ENCODE data around the gene PAFAH2. TPM values are rescaled to one million over a fixed set of nuclear protein-coding genes. Genes with fewer than 3 reads are reported as not detected.

Gene PAFAH2
- total RNA-seq, 1 experiment from 2014 or later: 12.4 TPM

GRCh38 chr1:26031611-26032220, 33.9 kb upstream of the PAFAH2 start:
- H2AK5ac ChIP-seq (ENCODE audit: insufficient read length, low read length): no peak overlapping the region
- no peak overlapping the region for H3K14ac ChIP-seq (ENCODE audit: insufficient read depth, low read length)
- no peak overlapping the region for H2AFZ ChIP-seq (ENCODE audit: low read length)
- H3K9me3 ChIP-seq (ENCODE audit: control insufficient read depth, low read depth, low read length): no peaks in the 10 kb centered on the region
- H3K79me1 ChIP-seq (ENCODE audit: insufficient read depth, low read depth, low read length, poor library complexity, severe bottlenecking): no peaks in the 10 kb centered on the region
- no peak overlapping the region for H2BK5ac ChIP-seq (ENCODE audit: insufficient read length, low read length)
- peaks cover 4% of the 10 kb centered on the region; the same call in 1 of the 2 replicates for H3K27me3 ChIP-seq (ENCODE audit: insufficient read depth, low read length)
- no peak overlapping the region for H3K4me2 ChIP-seq (ENCODE audit: insufficient read depth, insufficient read length, low read length)
- no peak overlapping the region for H2BK120ac ChIP-seq (ENCODE audit: low read depth, low read length, poor library complexity, severe bottlenecking)
- H3K4me1 ChIP-seq (ENCODE audit: insufficient read depth, low read length): no peaks in the 10 kb centered on the region; the same call in 1 of the 2 replicates
- H3K23ac ChIP-seq (ENCODE audit: insufficient read length, low read depth, low read length): no peak overlapping the region
- H3K27ac ChIP-seq (ENCODE audit: insufficient read length, low read depth, low read length): no peak overlapping the region
- no peak for DNase-seq
- H3K79me2 ChIP-seq (ENCODE audit: insufficient read depth, low read length): no peaks in the 10 kb centered on the region
- H2BK15ac ChIP-seq (ENCODE audit: low read depth, low read length): no peak overlapping the region
- no peak overlapping the region for H3K18ac ChIP-seq (ENCODE audit: insufficient read length, low read depth, low read length)
- no CpG with 5 or more reads among the region's 3 CpGs for WGBS (ENCODE audit: extremely low coverage, insufficient read length, low lambda C conversion rate)
- H2BK12ac ChIP-seq (ENCODE audit: insufficient read length, low read depth, low read length): no peak overlapping the region
- no peak for TF ChIP-seq CTCF (conservative IDR thresholded peaks at IDR 0.05)
- Mint-ChIP-seq H3K27ac (no peak overlapping the region), H3K36me3 (ENCODE audit: insufficient read depth in 1 of 3, low read depth in 3 of 3) (no peaks in the 10 kb centered on the region), H3K9me3 (no peaks in the 10 kb centered on the region), H3K4me3 (no peak overlapping the region), H3K27me3 (ENCODE audit: low read depth) (peaks cover 45% of the 10 kb centered on the region), H3K4me1 (peaks cover 9 to 12% of the 10 kb centered on the region in 2 experiments)
- H3K56ac ChIP-seq (ENCODE audit: insufficient read length, low read depth, low read length): no peak overlapping the region
- no peak overlapping the region for H4K5ac ChIP-seq (ENCODE audit: insufficient read length, low read depth, low read length)
- H2BK20ac ChIP-seq (ENCODE audit: low read depth, low read length, poor library complexity, severe bottlenecking): no peak overlapping the region
- no peak overlapping the region for H3K4ac ChIP-seq (ENCODE audit: low read depth, low read length)
- H3T11ph ChIP-seq (ENCODE audit: low read length): no peak overlapping the region
- H4K8ac ChIP-seq (replicated peaks; ENCODE audit: insufficient read length, low read depth, low read length): no peak overlapping the region
- H4K91ac ChIP-seq (ENCODE audit: insufficient read length, low read depth, low read length): no peak overlapping the region
- H3K23me2 ChIP-seq (ENCODE audit: insufficient read length, low read depth, low read length, poor library complexity, severe bottlenecking): peaks cover 12% of the 10 kb centered on the region
- no peaks in the 10 kb centered on the region for H4K20me1 ChIP-seq (ENCODE audit: control insufficient read depth, insufficient read depth, insufficient read length)
- no peak overlapping the region for H3K9ac ChIP-seq (ENCODE audit: extremely low read depth, insufficient read length, low read length)

Measured in H9 (cell line).